ENCODE measurements around the gene PRRC2B. TPM values are rescaled to one million over a fixed set of nuclear protein-coding genes. Genes with fewer than 3 reads are reported as not detected.

The PRRC2B gene
- total and polyA plus RNA-seq, 11 donors: 59.9 to 193 (median 118) TPM

- H3K9me3 ChIP-seq: no peaks in the 10 kb centered on the region
- ATAC-seq (no peak), DNase-seq (no peak)
- H3K4me3 ChIP-seq: peak overlapping the region in 6 of 12 donors; percentile 3 to 96 (median 75)
- 26 to 34% (median 30%) methylated on average over 8 of the region's 8 CpGs for WGBS, 4 donors
- H3K4me1 ChIP-seq: peaks cover 11 to 82% (median 73%) of the 10 kb centered on the region in 12 donors
- H3K36me3 ChIP-seq: no peaks in the 10 kb centered on the region
- TF ChIP-seq CTCF (IDR thresholded peaks at IDR 0.05) (no peak), POLR2A (IDR thresholded peaks at IDR 0.05) (no peak)
- peak overlapping the region in 11 of 12 donors; percentile 2 to 99 (median 94) for H3K27ac ChIP-seq
- intact Hi-C loops (cut with DNase I): loop anchor here in 3 of 10 donors (5.0 to 10.0 kb wide), 2 partner anchors 35 to 78 kb away; no protein-coding TSS in a partner anchor
- no peaks in the 10 kb centered on the region for H3K27me3 ChIP-seq
Observed at GRCh38 chr9:131397100-131397790, 3.4 kb downstream of the PRRC2B start.

- TF ChIP-seq CTCF (IDR thresholded peaks at IDR 0.05) (no peak), POLR2A (IDR thresholded peaks at IDR 0.05) (no peak)
- Histone ChIP-seq H3K9me3 (no peaks in the 10 kb centered on the region), H3K4me3 (peak overlapping the region in 1 of 12 donors; percentile 5), H3K27me3 (no peaks in the 10 kb centered on the region), H3K4me1 (peaks cover 15 to 88% (median 81%) of the 10 kb centered on the region in 12 donors), H3K27ac (peak overlapping the region in 8 of 12 donors; percentile 2 to 99 (median 93)), H3K36me3 (no peaks in the 10 kb centered on the region)
- DNase-seq (peak in 1 of 5 donors; percentile 46), ATAC-seq (peak in 1 of 4 donors; percentile 12)
- intact Hi-C loops (cut with DNase I): loop anchor here in 3 of 10 donors (5.0 to 10.0 kb wide), 2 partner anchors 34 to 77 kb away; no protein-coding TSS in a partner anchor
- 5 to 11% (median 8%) methylated on average over 7 to 9 of the region's 9 CpGs for WGBS, 4 donors
Observed at GRCh38 chr9:131398204-131398603, 4.3 kb downstream of the PRRC2B start.

GRCh38 chr9:131399972-131400371 is 6.1 kb downstream of the PRRC2B start:
- Histone ChIP-seq H3K4me1 (peaks cover 18 to 100% (median 94%) of the 10 kb centered on the region in 12 donors), H3K36me3 (no peaks in the 10 kb centered on the region), H3K9me3 (no peaks in the 10 kb centered on the region), H3K27ac (peak overlapping the region in 2 of 12 donors; percentile 23 to 86), H3K4me3 (no peak overlapping the region), H3K27me3 (no peaks in the 10 kb centered on the region)
- no peak for ATAC-seq
- 82 to 89% (median 84%) methylated on average over 7 of the region's 7 CpGs for WGBS, 4 donors
- TF ChIP-seq POLR2A (IDR thresholded peaks at IDR 0.05) (no peak), CTCF (IDR thresholded peaks at IDR 0.05) (no peak)
- intact Hi-C loops (cut with DNase I): loop anchor here in 4 of 10 donors (5.0 to 10.0 kb wide), 2 partner anchors 32 to 75 kb away; no protein-coding TSS in a partner anchor
- no peak for DNase-seq

GRCh38 chr9:131400627-131401026 is 6.7 kb downstream of the PRRC2B start:
- Histone ChIP-seq H3K4me1 (peaks cover 15 to 100% (median 94%) of the 10 kb centered on the region in 12 donors), H3K27me3 (no peaks in the 10 kb centered on the region), H3K27ac (peak overlapping the region in 3 of 12 donors; percentile 23 to 86 (median 24)), H3K9me3 (no peaks in the 10 kb centered on the region), H3K36me3 (no peaks in the 10 kb centered on the region), H3K4me3 (no peak overlapping the region)
- TF ChIP-seq POLR2A (IDR thresholded peaks at IDR 0.05) (no peak), CTCF (IDR thresholded peaks at IDR 0.05) (no peak)
- intact Hi-C loops (cut with DNase I): loop anchor here in 1 of 10 donors (10.0 kb wide), 1 partner anchor 74 kb away; no protein-coding TSS in a partner anchor
- WGBS, 4 donors: 87 to 91% (median 89%) methylated on average over 5 to 6 of the region's 6 CpGs
- no peak for DNase-seq
- no peak for ATAC-seq
